A673 (cell line): ENCODE measurements around the gene LAMB4.

Source experiments
- EZH2 ChIP-seq: fragments of 200-600 bp; sonication (generic); IDR thresholded peaks from 2 replicates; pipeline ENCODE4 v1.6.1; 2017; ENCODE audit warnings: borderline replicate concordance, low read depth, mild to moderate bottlenecking, mixed read lengths, antibody characterized with exemption, low read length; ENCODE audit not compliant: poor library complexity, severe bottlenecking
- TF ChIP-seq, protein P1 (sequence below): fragments of 300-800, 200-600 bp; sonication (generic); conservative IDR thresholded peaks from 2 replicates; pipeline ENCODE4 v1.5.1; 2017; ENCODE audit warnings: low read depth, mild to moderate bottlenecking, antibody characterized with exemption, low read length, moderate library complexity, mixed read lengths

DNA sequence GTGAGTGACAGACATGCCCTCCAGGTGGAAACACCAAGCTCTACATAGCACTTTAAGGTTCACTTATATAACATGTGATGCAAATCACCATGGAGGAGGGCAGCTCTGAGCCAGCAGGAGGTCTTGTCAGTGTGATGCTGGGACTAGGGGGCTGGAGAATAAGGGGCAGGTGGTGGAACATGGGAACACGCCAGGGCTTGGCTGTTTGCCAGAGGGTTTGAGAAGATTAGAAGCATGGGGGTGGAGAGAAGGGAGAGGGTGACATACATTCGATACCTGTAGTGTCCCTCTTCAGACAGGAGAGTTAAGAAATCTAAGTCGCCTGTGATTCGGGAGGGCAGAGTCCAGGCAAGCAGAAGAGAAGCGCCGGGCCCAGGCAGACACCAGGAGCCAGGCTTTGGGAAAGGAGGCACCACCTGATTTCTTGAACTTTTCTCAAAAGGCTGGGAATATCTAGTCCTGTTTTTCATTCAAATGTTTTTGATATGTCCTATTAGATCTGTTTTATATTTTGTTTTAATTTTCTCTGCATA lies 16.9 kb upstream of the LAMB4 start:
- TF ChIP-seq, protein P1, sequence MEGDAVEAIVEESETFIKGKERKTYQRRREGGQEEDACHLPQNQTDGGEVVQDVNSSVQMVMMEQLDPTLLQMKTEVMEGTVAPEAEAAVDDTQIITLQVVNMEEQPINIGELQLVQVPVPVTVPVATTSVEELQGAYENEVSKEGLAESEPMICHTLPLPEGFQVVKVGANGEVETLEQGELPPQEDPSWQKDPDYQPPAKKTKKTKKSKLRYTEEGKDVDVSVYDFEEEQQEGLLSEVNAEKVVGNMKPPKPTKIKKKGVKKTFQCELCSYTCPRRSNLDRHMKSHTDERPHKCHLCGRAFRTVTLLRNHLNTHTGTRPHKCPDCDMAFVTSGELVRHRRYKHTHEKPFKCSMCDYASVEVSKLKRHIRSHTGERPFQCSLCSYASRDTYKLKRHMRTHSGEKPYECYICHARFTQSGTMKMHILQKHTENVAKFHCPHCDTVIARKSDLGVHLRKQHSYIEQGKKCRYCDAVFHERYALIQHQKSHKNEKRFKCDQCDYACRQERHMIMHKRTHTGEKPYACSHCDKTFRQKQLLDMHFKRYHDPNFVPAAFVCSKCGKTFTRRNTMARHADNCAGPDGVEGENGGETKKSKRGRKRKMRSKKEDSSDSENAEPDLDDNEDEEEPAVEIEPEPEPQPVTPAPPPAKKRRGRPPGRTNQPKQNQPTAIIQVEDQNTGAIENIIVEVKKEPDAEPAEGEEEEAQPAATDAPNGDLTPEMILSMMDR: no peak
- no peak for TF ChIP-seq EZH2
